Amniotic stem cell (primary cell): ENCODE results near the gene ABHD4.
"Not testable (repeated sequence)": the region's sequence is repeated elsewhere in the genome, so short reads cannot be mapped to it uniquely, and the experiment has no call there.

Source experiments
- DNase-seq: peaks from one replicate; lab custom pipeline; 2025; lab: John Stamatoyannopoulos, UW

ABHD4 gene

DNA sequence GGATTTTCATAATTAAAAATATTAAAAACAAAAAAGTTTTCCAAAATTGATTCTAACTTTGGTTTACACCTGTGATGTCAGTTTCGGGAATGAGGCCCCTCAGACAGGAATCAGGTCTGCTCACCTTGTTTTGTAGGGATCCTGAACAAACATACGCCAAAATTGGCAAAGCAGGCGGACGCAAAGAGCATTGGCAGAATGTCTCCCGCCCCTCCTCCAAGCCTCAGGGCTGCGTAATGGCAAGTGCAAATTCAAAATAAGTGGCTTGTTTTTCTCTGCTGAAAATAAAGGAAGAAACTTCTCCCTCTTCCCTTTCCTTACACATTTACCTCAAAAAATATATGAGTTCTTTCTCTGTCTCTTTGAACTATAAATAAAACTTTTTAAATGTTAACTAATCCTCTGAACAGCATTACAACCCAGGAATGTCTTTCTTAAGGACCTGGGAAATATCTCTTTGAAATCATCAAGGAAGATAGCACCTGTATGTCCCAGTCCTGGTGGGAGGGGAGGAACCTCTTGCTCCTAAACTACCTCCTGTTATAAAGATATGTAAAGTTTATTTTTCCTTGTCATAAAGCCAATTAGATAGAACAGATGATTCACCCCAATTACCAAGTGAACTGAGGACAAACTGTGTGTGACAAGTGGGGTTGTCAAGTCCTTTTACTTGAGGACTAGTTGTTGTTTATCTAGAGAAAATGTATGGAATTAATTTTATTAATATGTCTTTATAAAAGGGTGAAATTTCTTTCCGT is 29.6 kb downstream of the ABHD4 start:
- no peak for DNase-seq

DNA sequence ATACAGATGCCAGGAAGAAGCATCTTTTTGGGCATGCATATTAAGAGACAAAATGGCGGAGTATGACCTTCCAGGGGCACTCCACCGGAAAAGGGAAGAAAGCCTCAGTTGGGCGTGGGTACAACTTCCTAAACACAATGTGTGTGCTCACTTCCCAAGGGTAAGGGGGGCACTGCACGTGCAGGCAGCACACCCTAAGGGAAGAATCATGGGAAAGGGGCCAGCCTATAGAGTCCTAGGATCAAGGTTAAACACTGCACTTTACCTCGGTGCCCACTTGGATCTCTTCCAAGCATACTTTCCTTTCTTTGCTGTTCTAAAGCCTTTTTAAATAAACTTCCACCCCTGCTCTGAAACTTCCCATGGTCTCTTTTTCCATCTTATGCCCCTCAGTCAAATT is 31.3 kb downstream of the ABHD4 start:
- no peak for DNase-seq

DNA sequence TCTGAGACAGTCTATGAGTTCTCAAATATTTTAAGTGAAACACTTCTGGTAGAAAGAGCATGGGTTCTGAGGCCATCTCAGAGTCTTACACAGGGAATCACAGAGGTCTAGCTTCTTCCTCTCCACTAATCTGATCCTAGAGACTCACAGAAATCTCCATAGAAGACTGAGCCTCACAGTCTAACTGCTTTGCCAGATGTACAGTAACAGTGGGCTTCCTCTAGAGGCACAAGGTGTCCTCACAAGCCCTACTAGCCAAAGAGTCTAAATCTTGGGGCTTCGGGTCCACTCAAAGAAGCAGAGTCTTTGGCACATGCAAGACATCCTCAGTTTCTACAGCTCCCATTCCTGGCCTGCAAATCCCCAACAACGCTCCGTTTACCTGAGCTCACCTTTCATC is 32.0 kb downstream of the ABHD4 start:
- no peak for DNase-seq

DNA sequence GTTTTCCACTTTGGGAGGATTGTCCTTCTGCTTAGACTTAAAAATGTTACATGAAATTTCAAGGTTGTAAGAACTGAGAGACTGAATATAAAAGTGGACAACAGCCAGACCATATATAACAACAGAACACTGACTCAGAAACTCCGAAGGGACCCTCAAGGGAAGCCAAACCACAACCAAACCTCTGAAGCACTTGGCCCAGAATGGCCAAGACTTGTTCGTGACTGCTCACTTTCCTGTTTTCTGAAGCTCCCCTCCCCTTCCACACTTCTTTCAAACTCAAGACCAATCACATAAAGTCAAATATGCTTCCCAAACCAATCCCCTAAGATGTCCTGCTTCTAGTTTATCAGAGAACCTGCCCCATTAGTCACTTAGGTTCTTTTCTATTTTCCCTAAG is 32.4 kb downstream of the ABHD4 start:
- no peak for DNase-seq

DNA sequence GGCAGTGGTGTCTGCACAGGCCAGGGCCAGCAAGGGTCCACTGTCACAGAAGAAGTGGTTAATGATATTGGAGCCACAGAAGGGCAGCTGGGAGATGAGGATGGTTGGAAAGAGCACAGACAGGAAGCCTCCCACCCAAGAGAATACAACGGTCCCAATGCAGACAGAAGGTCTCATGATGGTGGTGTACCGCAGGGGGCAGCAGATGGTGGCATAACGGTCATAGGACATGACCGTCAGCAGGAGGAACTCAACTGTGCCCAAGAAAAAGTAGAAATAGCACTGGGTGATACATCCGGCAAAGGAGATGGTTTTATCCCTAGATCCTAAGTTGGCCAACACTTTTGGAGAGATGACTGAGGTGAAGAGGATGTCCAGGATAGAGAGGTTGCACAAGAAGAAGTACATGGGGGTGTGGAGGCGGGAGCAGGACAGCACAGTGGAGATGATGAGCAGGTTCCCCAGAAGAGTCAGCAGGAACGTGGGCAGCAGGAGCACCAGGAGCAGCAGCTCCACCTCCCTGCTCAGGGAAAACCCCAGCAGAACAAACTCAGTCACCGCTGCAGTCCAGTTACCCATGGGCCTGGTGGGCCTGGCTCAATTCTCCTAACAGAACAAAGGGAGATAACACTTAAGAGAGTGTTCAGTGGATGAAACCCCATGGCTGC is 36.3 kb downstream of the ABHD4 start:
- DNase-seq, result no peak

DNA sequence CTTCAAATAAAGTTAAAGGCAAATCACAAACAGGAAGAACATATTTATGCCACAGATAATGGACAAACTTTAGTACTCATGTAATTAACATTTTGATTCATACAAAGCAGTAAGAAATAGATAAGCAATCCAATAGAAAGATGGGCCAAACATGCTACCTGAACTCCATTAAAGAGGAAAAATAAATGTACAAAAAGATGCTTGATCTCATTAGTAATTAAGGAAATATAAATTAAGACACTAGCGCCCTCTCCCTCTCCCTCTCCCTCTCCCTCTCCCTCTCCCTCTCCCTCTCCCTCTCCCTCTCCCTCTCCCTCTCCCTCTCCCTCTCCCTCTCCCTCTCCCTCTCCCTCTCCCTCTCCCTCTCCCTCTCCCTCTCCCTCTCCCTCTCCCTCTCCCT is 37.9 kb downstream of the ABHD4 start:
- DNase-seq, result not testable (repeated sequence)

DNA sequence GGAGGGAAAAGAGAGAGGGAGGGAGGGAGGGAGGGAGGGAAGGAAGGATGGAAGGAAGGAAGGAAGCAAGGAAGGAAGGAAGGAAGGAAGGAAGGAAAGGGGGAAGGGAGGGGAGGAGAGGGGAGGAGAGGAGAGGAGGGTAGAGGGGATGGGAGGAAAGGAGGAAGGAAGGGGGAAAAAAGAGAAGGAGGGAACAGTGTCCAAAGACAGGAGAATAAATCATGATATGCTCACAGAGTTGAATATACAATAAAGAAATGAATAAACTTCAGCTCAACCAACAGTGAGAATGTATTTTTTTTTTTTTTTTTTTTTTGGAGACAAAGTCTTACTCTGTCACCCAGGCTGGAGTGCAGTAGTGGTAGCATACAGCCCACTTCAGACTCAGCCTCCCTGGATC is 42.1 kb downstream of the ABHD4 start:
- DNase-seq, result no peak

DNA sequence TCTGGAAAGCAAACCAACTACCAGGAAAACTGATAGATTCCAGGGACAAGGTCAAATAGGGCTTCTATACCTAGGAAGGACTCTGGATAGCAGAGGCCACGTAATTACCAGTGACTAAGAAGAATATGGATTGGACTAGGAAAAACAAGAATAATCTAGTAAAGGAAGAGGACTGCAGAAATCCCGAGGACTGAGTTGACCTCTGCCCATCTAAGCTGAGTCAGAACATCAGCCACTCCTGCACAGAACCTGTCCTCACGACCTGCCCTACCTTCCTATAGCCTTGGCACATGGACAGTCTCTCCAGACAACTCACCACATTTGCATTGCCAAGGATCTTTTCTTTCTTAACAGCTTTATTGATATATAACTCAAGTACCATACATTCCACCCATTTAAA is 43.7 kb downstream of the ABHD4 start:
- DNase-seq, result no peak

DNA sequence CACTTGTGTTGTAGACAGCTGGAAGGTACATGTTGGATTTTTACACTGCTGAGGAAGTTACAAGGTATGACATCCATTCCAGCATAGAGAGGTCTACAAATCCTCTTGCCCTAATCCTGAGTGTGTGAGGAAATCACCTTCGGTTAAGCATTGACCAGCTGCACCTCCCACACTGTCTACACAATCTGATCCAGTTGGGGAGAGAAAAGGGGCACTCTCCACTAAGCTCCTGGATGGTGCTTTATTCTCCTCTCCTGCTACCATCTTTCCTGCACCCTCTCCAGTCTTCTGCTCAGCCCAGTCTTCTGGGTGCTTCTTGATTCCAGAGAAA is 46.2 kb downstream of the ABHD4 start, which contains the start of gene OR6J1:
Gene OR6J1 (minus strand): TSS at position 48 of the 331 bp plus-strand sequence. CDS start 9,541 bp downstream, outside the sequence.
- DNase-seq, result no peak

DNA sequence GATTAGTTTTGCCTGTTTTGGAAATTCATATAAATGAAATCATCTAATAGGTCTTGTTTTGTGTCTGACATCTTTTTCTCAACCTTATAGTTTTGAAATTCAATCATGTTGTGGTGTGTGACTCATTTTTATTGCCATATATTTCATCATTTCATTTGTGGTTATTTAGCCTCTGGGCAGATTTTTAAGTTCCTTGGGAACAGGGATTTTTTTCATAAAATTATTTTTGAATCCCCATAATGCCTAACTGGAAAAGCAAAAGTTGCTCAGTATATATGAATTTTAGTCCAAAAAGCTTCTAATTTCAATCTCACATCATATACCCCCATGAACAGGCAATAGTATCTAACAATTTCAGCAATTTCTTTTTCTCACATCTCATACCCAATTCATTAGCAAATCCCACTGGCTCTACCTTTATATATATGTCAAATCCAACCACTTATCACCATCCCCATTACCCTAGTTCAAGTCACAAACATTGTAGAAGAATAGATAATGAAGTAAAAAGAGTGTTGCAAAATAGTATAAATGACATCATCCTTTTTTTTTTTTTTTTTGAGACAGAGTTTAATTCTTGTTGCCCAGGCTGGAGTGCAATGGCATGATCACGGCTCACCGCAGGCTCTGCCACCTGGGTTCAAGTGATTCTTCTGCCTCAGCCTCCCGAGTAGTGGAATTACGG is 48.6 kb downstream of the ABHD4 start:
- peak; percentile 38 for DNase-seq

DNA sequence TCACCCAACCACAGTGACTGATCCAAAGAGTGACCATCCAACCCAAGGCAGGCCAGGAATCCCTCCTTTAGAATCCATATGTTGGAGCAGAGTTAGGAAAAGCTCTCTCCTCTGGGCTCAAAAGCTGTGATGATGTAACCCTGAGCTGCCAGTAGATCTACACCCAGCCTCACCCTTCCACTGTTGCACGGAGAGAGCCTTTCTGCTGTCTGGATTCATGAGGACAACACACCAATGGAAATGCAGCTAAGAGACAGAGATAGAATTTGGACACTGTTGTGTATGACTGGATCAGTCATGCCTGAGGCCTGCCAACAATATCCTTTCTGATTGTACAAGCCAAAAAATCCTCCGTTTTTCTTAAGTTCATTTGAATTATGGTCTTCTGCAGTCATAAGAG is 50.4 kb downstream of the ABHD4 start:
- no peak for DNase-seq

DNA sequence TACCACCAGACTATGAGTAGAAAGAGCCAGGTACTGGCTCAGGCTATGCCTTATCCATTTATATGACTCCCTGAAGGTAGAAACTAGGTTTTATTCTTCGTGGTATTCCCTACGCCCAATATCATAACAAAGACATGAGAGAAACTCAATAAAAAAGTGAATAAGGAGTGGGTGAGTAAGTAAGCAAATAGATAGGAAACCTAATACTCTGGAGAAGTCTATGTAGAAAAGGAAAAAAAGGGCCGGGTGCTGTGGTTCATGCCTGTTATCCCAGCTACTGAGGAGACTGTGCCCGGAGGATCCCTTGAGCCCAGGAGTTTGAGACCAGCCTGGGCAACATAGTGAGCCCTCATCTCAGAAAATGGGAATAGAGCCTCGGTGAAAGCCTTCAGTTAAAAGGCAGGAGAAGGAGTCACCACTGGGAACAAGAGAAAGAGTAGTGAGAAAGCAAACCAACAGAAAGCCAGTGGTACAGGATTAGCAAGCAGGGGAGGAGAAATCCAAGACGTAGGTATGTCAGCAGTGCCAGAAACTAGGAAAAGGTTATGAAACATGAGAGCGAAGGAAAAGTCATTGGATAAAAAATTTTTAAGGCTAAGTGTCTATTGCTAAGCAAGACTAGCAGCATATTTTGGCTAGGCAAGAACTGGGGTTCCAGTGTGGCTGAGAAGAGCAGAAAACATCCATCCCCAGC is 52.1 kb downstream of the ABHD4 start:
- no peak for DNase-seq

DNA sequence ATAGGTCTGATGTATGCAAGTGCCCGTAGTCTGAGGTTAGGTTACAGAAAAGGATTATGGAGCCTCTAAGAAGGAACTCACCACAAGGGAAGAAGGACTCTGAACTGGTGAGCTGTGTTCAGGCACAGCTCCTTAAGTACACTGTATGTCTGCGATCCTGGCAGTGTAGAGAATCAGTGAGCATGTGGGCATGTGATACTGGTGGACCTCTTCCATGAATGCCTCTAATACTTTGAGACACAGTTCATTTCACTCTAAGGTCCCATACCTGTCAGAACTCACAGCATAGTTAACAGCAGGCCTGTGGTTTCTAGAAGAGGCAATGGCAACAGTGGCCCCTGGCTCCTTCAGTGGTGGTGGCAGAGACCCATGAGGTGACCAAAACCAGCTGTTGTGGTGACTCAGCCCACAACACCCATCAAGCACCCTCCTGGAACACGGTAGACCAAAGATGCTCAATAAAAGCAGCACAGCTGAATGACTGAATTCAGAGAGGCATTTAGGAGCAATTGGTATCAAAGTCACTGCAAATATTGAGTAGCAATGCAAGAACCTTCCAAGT is 52.9 kb downstream of the ABHD4 start:
- no peak for DNase-seq

DNA sequence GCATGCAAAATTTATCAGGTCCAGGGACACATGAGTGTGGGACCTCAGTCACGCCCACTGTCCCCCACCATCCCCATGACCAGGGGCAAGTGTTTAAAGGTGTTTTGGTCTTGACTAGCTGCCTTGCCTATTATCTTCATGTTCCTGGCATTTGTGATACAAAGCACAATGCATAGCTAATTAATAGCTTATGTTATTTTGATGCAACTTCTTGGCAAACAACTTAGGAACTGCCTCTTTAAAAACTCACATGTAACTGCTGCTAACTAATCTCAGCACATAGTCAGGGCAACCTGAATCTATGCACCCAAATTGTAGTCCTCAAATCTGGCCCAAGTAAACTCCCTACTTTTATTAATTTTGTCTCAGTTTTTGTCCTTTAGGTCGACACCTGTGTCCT is 53.5 kb downstream of the ABHD4 start:
- DNase-seq, result no peak

DNA sequence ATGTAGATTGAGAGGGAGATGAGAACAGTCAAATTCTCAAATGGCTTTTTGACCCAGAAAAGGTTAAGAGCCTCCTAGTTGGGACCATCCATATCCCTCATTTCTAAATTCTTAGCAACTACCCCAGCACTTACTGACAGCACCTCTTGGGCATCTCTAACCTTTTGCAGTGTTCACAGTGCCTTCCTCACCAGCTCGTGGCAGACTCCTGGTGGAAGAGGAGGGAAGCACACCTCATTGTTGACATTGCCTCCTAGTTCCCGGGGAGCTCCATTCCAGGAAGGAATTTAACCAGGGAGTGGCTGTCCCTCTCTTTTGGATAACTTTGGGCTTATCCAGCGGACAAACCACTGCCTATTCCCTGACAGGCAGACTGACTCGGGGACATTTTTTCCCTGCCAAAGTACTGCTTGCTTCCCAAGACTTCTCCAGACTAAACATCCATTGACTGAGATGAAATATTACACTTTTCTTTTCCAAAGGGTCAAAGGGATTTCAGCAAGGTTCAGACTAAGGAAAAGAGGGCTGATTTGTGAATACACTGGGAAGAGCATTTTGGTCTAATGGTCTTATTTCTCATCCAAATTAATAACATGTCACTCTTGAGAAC is 55.0 kb downstream of the ABHD4 start:
- DNase-seq, result peak; percentile 46

DNA sequence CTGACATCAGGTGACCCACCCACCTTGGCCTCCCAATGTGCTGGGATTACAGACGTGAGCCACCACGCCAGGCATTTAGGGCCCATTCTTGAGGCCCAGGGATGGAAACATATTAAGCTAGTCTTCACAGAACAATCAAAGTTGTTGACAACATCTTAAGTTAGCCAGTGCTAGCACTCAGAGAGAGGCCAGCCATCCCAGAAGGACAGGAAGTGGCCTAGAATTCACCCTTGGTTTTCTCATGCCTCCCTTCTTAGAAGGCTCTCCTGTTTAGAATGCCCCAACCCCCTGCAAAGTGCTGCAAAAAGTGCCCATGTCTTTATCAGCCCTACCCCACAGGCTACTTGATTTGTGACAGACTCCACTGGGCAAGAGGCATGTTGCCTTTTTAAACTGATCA is 58.1 kb downstream of the ABHD4 start:
- no peak for DNase-seq

DNA sequence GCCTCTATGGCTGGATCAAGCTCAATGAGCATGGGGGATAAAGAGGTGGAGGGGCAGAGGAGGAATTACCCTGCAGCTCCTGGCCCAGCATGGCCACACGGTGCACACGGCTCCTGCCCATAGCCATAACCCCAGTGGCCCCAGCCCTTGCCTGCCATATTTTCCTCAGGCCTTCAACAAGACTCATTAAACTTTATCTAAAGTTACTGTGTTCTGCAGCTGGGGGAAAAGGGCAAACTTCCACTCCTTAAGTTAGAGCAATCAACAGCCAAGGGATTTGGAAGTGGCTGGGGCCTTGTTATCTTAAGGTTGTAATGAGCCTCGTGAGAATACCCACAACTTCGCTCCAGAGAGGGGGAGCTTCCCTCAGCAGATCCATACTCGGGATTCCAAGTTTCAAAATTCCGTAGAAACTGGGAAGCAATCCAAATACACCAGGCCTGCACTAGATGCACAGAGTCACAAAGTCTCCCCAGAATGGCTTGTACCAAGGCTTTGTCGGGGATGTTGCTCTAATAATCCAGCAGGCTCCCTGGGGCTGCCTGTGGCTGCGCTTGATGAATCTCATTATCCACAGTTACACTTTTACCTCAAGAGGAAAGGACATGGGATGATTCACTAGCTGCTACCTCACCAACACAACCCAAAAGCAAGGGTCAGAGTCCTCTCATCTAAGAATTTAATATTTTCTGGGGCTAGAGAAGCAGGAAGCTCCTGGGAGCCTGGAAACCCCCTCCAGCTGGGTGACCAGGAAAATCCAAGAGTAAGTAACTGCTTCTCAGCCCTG is 59.0 kb downstream of the ABHD4 start:
- DNase-seq, result no peak

DNA sequence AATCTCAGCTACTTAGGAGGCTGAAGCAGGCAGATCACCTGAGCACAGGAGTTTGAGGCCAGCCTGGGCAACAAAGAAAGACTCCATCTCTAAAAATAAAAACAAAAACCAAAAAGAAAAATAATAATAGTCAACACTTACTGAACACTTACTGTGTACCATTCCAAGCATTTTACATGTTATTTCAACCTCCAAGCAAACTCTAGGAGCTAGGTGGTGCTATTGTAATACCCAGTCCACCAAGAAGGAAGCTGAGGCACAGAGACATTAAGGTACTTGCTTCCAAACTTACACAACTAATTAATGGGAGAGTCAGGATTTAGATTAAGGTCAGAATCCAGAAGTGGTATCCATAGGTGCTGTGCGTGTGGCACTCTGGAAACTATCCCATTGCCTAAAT is 59.8 kb downstream of the ABHD4 start:
- DNase-seq, result no peak

DNA sequence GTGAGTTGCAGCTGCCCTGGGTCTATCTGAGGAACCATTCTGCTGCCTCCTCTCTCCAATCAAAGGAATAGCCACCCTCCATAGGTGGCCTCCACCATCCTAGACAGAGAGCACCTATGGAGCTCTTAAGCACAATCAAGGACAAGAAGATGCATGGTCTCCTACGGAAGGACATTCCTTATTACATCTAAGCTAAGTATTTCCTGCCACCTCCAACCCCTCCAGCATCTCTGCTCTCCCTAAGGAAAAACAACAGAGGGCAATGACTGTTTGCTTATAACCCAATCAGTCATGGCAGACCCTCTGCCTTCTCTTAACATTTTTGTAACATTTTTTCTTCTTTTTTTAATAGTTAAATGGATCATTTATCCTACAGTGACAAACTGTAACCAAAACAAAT is 60.8 kb downstream of the ABHD4 start:
- no peak for DNase-seq

DNA sequence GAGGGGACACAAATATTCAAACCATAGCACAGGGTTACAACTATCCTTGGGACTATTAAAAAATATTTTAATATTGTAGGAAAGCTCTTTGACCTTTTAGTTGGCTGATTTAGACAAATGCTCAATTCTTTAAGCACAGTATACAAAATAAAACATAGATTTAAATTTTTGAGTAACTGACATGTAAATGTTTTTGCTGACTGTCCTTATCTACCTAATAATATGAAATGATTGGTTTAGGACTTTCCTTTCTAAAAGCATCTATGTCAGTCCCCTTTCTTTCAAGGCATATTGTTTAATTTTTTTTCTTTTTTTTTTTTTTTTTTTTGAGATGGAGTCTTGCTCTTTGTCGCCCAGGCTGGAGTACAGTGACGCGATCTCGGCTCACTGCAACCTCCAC is 62.6 kb downstream of the ABHD4 start:
- DNase-seq, result no peak
